PC-9 (cell line): ENCODE data around the gene CTSW.

Experiments used
- EZH2 ChIP-seq: fragments of 200-600 bp; sonication (generic); IDR thresholded peaks from 2 replicates; pipeline ENCODE4 v1.8.0; 2017; ENCODE audit warnings: antibody characterized with exemption, low read depth
- TF ChIP-seq, protein P1 (sequence below): fragments of 200-600 bp; sonication (generic); conservative IDR thresholded peaks from 2 replicates; pipeline ENCODE4 v1.6.1; 2017; ENCODE audit warnings: mixed run types, antibody characterized with exemption, mild to moderate bottlenecking, moderate library complexity

DNA sequence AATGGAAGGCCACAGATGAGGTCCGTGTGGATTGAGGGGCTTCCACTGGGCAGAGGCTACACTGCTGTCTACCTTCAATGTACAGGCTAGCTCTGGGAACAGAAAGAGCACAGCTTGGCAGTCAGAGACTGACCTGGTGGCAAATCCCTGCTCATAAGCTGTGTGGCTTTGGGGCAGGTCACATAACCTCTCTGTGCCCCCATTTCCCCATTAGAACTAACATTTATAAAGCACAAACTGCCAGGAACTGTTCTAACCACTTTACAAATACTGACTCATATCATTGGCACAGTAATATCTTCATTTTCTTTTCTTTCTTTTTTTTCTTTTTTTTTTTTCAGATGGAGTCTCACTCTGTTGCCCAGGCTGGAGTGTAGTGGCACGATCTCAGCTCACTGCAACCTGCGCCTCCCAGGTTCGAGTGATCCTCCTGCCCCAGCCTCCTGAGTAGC lies 17.4 kb downstream of the CTSW start:
- TF ChIP-seq, protein P1, sequence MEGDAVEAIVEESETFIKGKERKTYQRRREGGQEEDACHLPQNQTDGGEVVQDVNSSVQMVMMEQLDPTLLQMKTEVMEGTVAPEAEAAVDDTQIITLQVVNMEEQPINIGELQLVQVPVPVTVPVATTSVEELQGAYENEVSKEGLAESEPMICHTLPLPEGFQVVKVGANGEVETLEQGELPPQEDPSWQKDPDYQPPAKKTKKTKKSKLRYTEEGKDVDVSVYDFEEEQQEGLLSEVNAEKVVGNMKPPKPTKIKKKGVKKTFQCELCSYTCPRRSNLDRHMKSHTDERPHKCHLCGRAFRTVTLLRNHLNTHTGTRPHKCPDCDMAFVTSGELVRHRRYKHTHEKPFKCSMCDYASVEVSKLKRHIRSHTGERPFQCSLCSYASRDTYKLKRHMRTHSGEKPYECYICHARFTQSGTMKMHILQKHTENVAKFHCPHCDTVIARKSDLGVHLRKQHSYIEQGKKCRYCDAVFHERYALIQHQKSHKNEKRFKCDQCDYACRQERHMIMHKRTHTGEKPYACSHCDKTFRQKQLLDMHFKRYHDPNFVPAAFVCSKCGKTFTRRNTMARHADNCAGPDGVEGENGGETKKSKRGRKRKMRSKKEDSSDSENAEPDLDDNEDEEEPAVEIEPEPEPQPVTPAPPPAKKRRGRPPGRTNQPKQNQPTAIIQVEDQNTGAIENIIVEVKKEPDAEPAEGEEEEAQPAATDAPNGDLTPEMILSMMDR: no peak
- TF ChIP-seq EZH2: no peak
